CD14-positive monocyte (primary cell): Measurements from ENCODE around the gene ENPEP. TPM values are rescaled to one million over a fixed set of nuclear protein-coding genes. Genes with fewer than 3 reads are reported as not detected.

Experiments
- DNase-seq, 3 donors: peaks; one replicate each; pipeline ENCODE4 v3.0.0-alpha.2; 2011 to 2022
- H2AFZ ChIP-seq: 2 replicates; pipeline ENCODE4 v1.6.0; 2012; ENCODE audit warnings: mild to moderate bottlenecking, low read depth, low read length, inconsistent platforms; ENCODE audit not compliant: insufficient read depth, poor library complexity, severe bottlenecking
- H3K27ac ChIP-seq, 2 donors: 1 replicate in 1 of 2; 2 replicates in 1 of 2; pipeline ENCODE4 v1.5.1; 2012 to 2013; ENCODE audit warnings: low read length in 2 of 2, control low read depth in 1 of 2, inconsistent platforms in 1 of 2, low read depth in 1 of 2, mild to moderate bottlenecking in 1 of 2
- H3K27me3 ChIP-seq, 2 donors: one replicate each; pipeline versions ENCODE4 v1.6.0 to v1.6.1; 2011 to 2013; ENCODE audit warnings: low read length in 2 of 2; ENCODE audit not compliant: control insufficient read depth in 2 of 2, insufficient read depth in 2 of 2
- H3K36me3 ChIP-seq, 2 donors: replicated peaks in 1 of 2; 1 replicate in 1 of 2; 2 replicates in 1 of 2; pipeline versions ENCODE4 v1.5.1 to v1.6.1; 2012 to 2013; ENCODE audit warnings: low read length in 2 of 2, control low read depth in 1 of 2, inconsistent platforms in 1 of 2, mild to moderate bottlenecking in 1 of 2; ENCODE audit not compliant: insufficient read depth in 2 of 2, control insufficient read depth in 1 of 2
- H3K4me1 ChIP-seq, 2 donors: 1 replicate in 1 of 2; 2 replicates in 1 of 2; pipeline versions ENCODE4 v1.5.1 to v1.6.1; 2012 to 2013; ENCODE audit warnings: low read length in 2 of 2, control low read depth in 1 of 2, inconsistent platforms in 1 of 2, mild to moderate bottlenecking in 1 of 2, moderate library complexity in 1 of 2; ENCODE audit not compliant: insufficient read depth in 2 of 2, control insufficient read depth in 1 of 2
- H3K4me2 ChIP-seq: replicated peaks from 2 replicates; pipeline ENCODE3; 2012; ENCODE audit warnings: low read length, moderate library complexity, mild to moderate bottlenecking; ENCODE audit not compliant: poor library complexity, severe bottlenecking; ENCODE audit errors: extremely low read depth
- H3K4me3 ChIP-seq, 3 experiments: fragments of 200-600 bp in 1 of 3; sonication (generic) in 1 of 3; replicated peaks in 1 of 3; 1 replicate in 2 of 3; 2 replicates in 1 of 3; pipeline ENCODE4 v1.5.1; 2011 to 2013; ENCODE audit warnings: low read length in 3 of 3, mild to moderate bottlenecking in 3 of 3, control low read depth in 2 of 3, low read depth in 2 of 3, inconsistent platforms in 1 of 3, moderate library complexity in 1 of 3
- H3K79me2 ChIP-seq: 2 replicates; pipeline ENCODE4 v1.6.0; 2012; ENCODE audit warnings: mild to moderate bottlenecking, control low read depth, inconsistent platforms, low read length, moderate library complexity; ENCODE audit not compliant: insufficient read depth
- H3K9ac ChIP-seq: 2 replicates; pipeline ENCODE4 v1.6.0; 2017; ENCODE audit warnings: low read length, mild to moderate bottlenecking; ENCODE audit not compliant: insufficient read depth, poor library complexity, severe bottlenecking
- H3K9me3 ChIP-seq, 2 donors: replicated peaks in 1 of 2; 1 replicate in 1 of 2; 2 replicates in 1 of 2; pipeline versions ENCODE4 v1.5.1 to v1.6.1; 2012 to 2013; ENCODE audit warnings: low read length in 2 of 2, control low read depth in 1 of 2; ENCODE audit not compliant: control insufficient read depth in 1 of 2, insufficient read depth in 1 of 2
- H4K20me1 ChIP-seq: 2 replicates; pipeline ENCODE4 v1.6.0; 2012; ENCODE audit warnings: mild to moderate bottlenecking, low read length, control low read depth, moderate library complexity; ENCODE audit not compliant: insufficient read depth
- H3K27ac Mint-ChIP-seq, 7 donors: one replicate each; pipeline ENCODE4 v1.8.0; 2020; ENCODE audit warnings: mild to moderate bottlenecking in 7 of 7, mixed read lengths in 7 of 7, moderate library complexity in 6 of 7, inconsistent platforms in 2 of 7
- H3K27me3 Mint-ChIP-seq, 3 donors: one replicate each; pipeline ENCODE4 v1.8.0; 2021 to 2022; ENCODE audit warnings: low read depth in 3 of 3, mild to moderate bottlenecking in 3 of 3, mixed read lengths in 3 of 3, moderate library complexity in 3 of 3, inconsistent platforms in 1 of 3
- H3K36me3 Mint-ChIP-seq, 2 donors: one replicate each; pipeline ENCODE4 v1.8.0; 2020; ENCODE audit warnings: mixed read lengths in 2 of 2, inconsistent platforms in 1 of 2, mild to moderate bottlenecking in 1 of 2
- H3K4me1 Mint-ChIP-seq: one replicate; pipeline ENCODE4 v1.8.0; 2020; ENCODE audit warnings: mild to moderate bottlenecking, mixed read lengths
- H3K4me3 Mint-ChIP-seq, 2 donors: one replicate each; pipeline ENCODE4 v1.8.0; 2020; ENCODE audit warnings: mild to moderate bottlenecking in 2 of 2, mixed read lengths in 2 of 2, moderate library complexity in 1 of 2
- H3K9me3 Mint-ChIP-seq, 7 donors: one replicate each; pipeline ENCODE4 v1.8.0; 2020 to 2022; ENCODE audit warnings: mixed read lengths in 7 of 7, mild to moderate bottlenecking in 6 of 7, moderate library complexity in 6 of 7, inconsistent platforms in 2 of 7
- CTCF ChIP-seq: fragments of 200-600 bp; IDR thresholded peaks from one replicate; pipeline ENCODE4 v1.8.0; 2022; ENCODE audit warnings: antibody characterized with exemption, mild to moderate bottlenecking
- WGBS: methylation state at CpG from one replicate; pipeline ENCODE4 v1.1.5; 2013; ENCODE audit warnings: missing lambda C conversion rate; ENCODE audit not compliant: insufficient coverage; 5-methylcytosine and 5-hydroxymethylcytosine counted together
- intact Hi-C, 2 donors: fragments of 100-400 bp; cut with micrococcal nuclease; formaldehyde crosslinking; loops; one replicate each; pipeline versions ENCODE4 v1.15.0 to v1.15.1; 2023
- polyA plus RNA-seq, 3 donors: library from polyadenylated mRNA; depleted of rRNA in 1 of 3; unstranded in 2 of 3; stranded (reverse) in 1 of 3; fragments of 300-500 nt in 2 of 3; fragments of >200 nt in 1 of 3; fragmentation: Illumina TruSeq in 2 of 3; gene quantifications; 1 replicate in 2 of 3; 2 replicates in 1 of 3; pipeline ENCODE4 v1.2.3, GENCODE V29; 2012 to 2021

Gene ENPEP
- polyA plus RNA-seq, 3 donors = not detected

DNA sequence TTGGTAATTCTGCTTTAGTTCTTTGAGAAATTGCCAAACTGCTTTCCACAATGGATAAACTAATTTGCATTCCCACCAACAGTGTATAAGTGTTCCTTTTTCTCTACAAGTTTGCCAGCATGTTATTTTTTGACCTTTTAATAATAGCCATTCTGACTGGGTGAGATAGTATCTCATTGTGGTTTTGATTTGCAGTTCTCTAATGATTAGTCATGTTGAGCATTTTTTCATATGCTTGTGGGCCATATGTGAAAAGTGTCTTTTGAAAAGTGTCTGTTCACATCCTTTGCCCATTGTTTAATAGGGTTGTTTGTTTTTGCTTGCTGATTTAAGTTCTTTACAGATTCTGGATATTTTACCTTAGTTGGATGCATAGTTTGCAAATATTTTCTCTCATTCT, 25.9 kb downstream of the ENPEP start:
- Mint-ChIP-seq H3K27ac (no peak overlapping the region), H3K27me3 (peaks cover 0 to 2% (median 2%) of the 10 kb centered on the region in 3 donors), H3K36me3 (no peaks in the 10 kb centered on the region), H3K4me1 (peaks cover 18% of the 10 kb centered on the region), H3K4me3 (no peak overlapping the region), H3K9me3 (peaks cover 0 to 9% (median 5%) of the 10 kb centered on the region in 7 donors)
- TF ChIP-seq CTCF = no peak
- Histone ChIP-seq H3K27ac (no peak overlapping the region), H3K9me3 (no peaks in the 10 kb centered on the region), H3K4me1 (peaks cover 10 to 20% of the 10 kb centered on the region in 2 donors), H3K9ac (no peak overlapping the region), H3K79me2 (no peaks in the 10 kb centered on the region), H3K27me3 (no peaks in the 10 kb centered on the region), H3K36me3 (no peaks in the 10 kb centered on the region), H3K4me2 (no peak overlapping the region), H3K4me3 (no peak overlapping the region), H4K20me1 (no peaks in the 10 kb centered on the region), H2AFZ (no peak overlapping the region)
- intact Hi-C loops = loop anchor here in 1 of 2 donors (10.0 kb wide), 1 partner anchor 187 kb away; no protein-coding TSS in a partner anchor
- no peak for DNase-seq

GRCh38 chr4:110503270-110504083, 27.5 kb downstream of the ENPEP start:
- Mint-ChIP-seq H3K36me3 (no peaks in the 10 kb centered on the region), H3K4me1 (peaks cover 18% of the 10 kb centered on the region), H3K4me3 (peak overlapping the region in 1 of 2 donors; percentile 68), H3K27ac (peak overlapping the region in 3 of 7 donors; percentile 60 to 73 (median 70)), H3K27me3 (peaks cover 0 to 2% (median 2%) of the 10 kb centered on the region in 3 donors), H3K9me3 (peaks cover 0 to 9% (median 5%) of the 10 kb centered on the region in 7 donors)
- H3K79me2 ChIP-seq = no peaks in the 10 kb centered on the region
- peaks cover 10 to 20% of the 10 kb centered on the region in 2 donors for H3K4me1 ChIP-seq
- intact Hi-C loops = loop anchor here in 1 of 2 donors (10.0 kb wide), 1 partner anchor 189 kb away; no protein-coding TSS in a partner anchor
- H3K27me3 ChIP-seq = no peaks in the 10 kb centered on the region
- H3K36me3 ChIP-seq = no peaks in the 10 kb centered on the region
- TF ChIP-seq CTCF = no peak
- H3K4me2 ChIP-seq = no peak overlapping the region
- H4K20me1 ChIP-seq = no peaks in the 10 kb centered on the region
- H3K9ac ChIP-seq = no peak overlapping the region
- 15% methylated on average over 2 of the region's 5 CpGs for WGBS
- no peak overlapping the region for H3K4me3 ChIP-seq
- DNase-seq = no peak
- H3K9me3 ChIP-seq = no peaks in the 10 kb centered on the region
- no peak overlapping the region for H3K27ac ChIP-seq
- no peak overlapping the region for H2AFZ ChIP-seq
